Suprapubic skin (tissue), 4 donors: ENCODE results near the gene BNC2.

ENCODE experiments used
- CTCF ChIP-seq, 2 donors: fragments of 200-600 bp in 1 of 2; fragments of 450-650 bp in 1 of 2; sonication (generic) in 1 of 2; IDR thresholded peaks; one replicate each; pipeline ENCODE4 v1.5.1; 2016 to 2019; ENCODE audit warnings: antibody characterized with exemption in 2 of 2, mild to moderate bottlenecking in 1 of 2, moderate library complexity in 1 of 2
- POLR2A ChIP-seq, 2 donors: fragments of 450-650 bp; IDR thresholded peaks; one replicate each; pipeline ENCODE4 v1.6.1; 2017; ENCODE audit warnings: antibody characterized with exemption in 2 of 2, mild to moderate bottlenecking in 2 of 2, moderate library complexity in 2 of 2
- POLR2AphosphoS5 ChIP-seq, 3 donors: sonication (generic); formaldehyde crosslinking; IDR thresholded peaks; one replicate each; pipeline ENCODE4 v1.6.1; 2017; ENCODE audit warnings: antibody characterized with exemption in 3 of 3

- no peak for TF ChIP-seq POLR2A (IDR thresholded peaks at IDR 0.05)
- no peak for TF ChIP-seq CTCF (IDR thresholded peaks at IDR 0.05)
- no peak for TF ChIP-seq POLR2AphosphoS5 (IDR thresholded peaks at IDR 0.05)
Observed at GRCh38 chr9:16412740-16413139, 457.7 kb downstream of the BNC2 start.
